Nephron progenitor cell (in vitro differentiated cells): ENCODE data around the gene AK3.
A peak's percentile ranks its signal among the peaks of the same experiment; 100 is the strongest.

Experiments
- DNase-seq: peaks from one replicate; pipeline ENCODE4 v3.0.0; 2021
- H3K27ac Mint-ChIP-seq: 2 replicates; pipeline ENCODE4 v1.8.0; 2021; ENCODE audit warnings: mild to moderate bottlenecking, moderate library complexity, mixed read lengths
- H3K27me3 Mint-ChIP-seq: 2 replicates; pipeline ENCODE4 v1.8.0; 2021; ENCODE audit warnings: mild to moderate bottlenecking, low read depth, mixed read lengths; ENCODE audit not compliant: poor library complexity
- H3K36me3 Mint-ChIP-seq: 2 replicates; pipeline ENCODE4 v1.8.0; 2021; ENCODE audit warnings: low read depth, mixed read lengths
- H3K4me1 Mint-ChIP-seq: 2 replicates; pipeline ENCODE4 v1.8.0; 2021; ENCODE audit warnings: mixed read lengths
- H3K4me3 Mint-ChIP-seq: 2 replicates; pipeline ENCODE4 v1.8.0; 2021; ENCODE audit warnings: mild to moderate bottlenecking, moderate library complexity, mixed read lengths
- H3K9me3 Mint-ChIP-seq: 2 replicates; pipeline ENCODE4 v1.8.0; 2021; ENCODE audit warnings: mild to moderate bottlenecking, moderate library complexity, mixed read lengths
- TF ChIP-seq, protein P1 (sequence below): fragments of 200-600 bp; sonication (generic); IDR thresholded peaks from 2 replicates; pipeline ENCODE4 v1.5.0; 2021; ENCODE audit warnings: antibody characterized with exemption

AK3 gene

DNA sequence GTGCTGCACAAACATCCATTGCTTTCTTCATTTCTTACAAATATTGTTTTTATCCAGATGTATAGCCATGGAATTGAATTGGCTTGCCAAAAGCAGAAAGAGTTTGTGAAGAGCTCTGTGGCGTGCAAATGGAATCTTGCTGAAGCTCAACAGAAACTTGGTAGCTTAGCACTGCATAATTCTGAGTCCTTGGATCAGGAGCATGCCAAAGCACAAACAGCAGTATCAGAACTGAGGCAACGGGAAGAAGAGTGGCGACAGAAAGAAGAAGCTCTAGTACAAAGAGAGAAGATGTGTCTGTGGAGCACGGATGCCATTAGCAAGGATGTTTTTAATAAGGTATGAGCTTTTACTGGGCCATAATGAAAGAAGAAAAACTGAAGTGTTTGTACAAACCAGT, 56.2 kb downstream of the AK3 start:
- Mint-ChIP-seq H3K9me3 (no peaks in the 10 kb centered on the region), H3K4me1 (no peaks in the 10 kb centered on the region), H3K27me3 (no peaks in the 10 kb centered on the region), H3K36me3 (peaks cover 26% of the 10 kb centered on the region), H3K27ac (no peak overlapping the region), H3K4me3 (no peak overlapping the region)
- DNase-seq: no peak
- TF ChIP-seq, protein P1, sequence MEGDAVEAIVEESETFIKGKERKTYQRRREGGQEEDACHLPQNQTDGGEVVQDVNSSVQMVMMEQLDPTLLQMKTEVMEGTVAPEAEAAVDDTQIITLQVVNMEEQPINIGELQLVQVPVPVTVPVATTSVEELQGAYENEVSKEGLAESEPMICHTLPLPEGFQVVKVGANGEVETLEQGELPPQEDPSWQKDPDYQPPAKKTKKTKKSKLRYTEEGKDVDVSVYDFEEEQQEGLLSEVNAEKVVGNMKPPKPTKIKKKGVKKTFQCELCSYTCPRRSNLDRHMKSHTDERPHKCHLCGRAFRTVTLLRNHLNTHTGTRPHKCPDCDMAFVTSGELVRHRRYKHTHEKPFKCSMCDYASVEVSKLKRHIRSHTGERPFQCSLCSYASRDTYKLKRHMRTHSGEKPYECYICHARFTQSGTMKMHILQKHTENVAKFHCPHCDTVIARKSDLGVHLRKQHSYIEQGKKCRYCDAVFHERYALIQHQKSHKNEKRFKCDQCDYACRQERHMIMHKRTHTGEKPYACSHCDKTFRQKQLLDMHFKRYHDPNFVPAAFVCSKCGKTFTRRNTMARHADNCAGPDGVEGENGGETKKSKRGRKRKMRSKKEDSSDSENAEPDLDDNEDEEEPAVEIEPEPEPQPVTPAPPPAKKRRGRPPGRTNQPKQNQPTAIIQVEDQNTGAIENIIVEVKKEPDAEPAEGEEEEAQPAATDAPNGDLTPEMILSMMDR: no peak

DNA sequence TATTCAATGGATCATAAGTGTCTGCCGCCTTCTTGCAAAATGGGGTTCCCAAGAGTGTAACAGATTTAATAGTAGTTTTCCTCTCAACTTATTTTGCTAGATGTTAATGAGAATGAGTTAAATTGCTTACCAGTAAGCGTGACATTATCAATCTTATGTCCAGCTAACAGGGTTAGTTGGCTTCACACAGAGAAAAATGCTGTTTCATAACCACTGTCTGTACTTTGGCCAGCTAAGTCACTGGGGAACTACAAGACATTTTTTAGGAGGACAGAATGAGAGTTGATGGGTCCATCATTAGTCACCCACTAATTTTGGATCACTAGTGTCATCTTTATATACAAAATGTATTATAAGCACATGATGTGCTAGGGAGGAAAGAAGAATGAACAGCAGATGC, 60.3 kb downstream of the AK3 start:
- no peaks in the 10 kb centered on the region for H3K27me3 Mint-ChIP-seq
- no peak overlapping the region for H3K27ac Mint-ChIP-seq
- no peak for DNase-seq
- no peak overlapping the region for H3K4me3 Mint-ChIP-seq
- TF ChIP-seq, protein P1: no peak
- H3K36me3 Mint-ChIP-seq: peaks cover 12% of the 10 kb centered on the region
- no peaks in the 10 kb centered on the region for H3K9me3 Mint-ChIP-seq
- no peaks in the 10 kb centered on the region for H3K4me1 Mint-ChIP-seq

DNA sequence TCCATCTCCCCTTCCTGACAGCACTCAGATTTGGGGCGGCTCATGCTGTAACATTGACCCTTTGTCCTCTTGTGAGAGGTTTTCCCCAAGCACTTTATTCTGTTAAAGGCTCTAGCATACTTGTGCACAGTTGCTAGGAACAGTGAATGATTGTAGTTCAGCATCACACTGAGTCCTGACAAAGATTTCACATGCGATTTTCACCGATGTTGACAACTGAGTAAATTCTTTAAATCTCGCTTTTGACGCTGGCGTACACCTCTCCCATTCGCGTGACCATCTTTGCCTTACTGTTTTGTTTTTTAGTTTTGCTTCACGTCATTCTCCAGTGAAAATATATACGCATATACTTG, 60.9 kb downstream of the AK3 start:
- Mint-ChIP-seq H3K36me3 (peaks cover 8% of the 10 kb centered on the region), H3K4me1 (no peaks in the 10 kb centered on the region), H3K27ac (no peak overlapping the region), H3K9me3 (no peaks in the 10 kb centered on the region), H3K4me3 (no peak overlapping the region), H3K27me3 (no peaks in the 10 kb centered on the region)
- no peak for DNase-seq
- TF ChIP-seq, protein P1: no peak

DNA sequence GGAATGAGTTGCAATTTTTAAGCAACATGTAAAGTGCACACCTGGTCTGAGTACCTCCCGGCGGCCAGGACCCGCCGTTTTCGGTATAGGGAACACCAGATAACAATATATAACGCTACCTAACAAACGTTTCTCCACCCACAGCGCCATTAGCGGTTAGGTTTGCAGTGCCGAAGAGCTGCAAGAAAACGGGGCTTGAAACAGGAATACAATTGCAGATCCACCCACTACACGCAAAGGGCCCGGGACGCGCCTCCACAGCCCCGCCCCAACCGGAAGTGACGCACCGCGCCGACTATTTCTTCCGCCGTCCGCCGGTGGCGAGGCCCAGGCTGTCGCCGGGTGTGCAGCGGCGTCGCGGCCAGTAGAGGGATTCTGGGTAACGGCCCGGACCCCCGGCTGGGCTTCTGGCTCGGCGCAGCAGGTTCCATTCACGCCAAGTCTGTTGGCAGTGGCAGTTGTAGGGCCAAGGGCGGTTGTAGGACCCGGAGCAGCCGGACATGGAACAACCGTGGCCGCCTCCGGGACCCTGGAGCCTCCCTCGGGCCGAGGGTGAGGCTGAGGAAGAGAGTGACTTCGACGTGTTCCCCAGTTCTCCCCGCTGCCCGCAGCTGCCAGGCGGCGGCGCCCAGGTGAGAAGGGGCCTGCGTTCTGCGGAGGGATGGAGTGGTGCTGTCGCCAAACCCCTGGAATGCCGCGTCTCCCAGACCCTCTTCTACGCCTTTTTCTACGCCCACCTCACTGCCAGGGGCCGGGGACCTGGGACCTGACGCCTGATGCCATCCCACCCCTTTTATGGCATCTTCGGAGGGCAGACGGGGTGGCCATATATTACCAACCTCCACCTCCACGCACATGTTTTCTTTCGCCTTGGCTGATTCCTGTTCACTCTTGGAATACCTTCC, 61.5 kb downstream of the AK3 start, which contains the start of gene CDC37L1:
TSS of gene CDC37L1 (plus strand) at position 302 of the 905 bp plus-strand sequence. CDS start at position 501, 199 bp downstream.
- no peaks in the 10 kb centered on the region for H3K9me3 Mint-ChIP-seq
- H3K27ac Mint-ChIP-seq: no peak within 1 kb of the TSS
- TF ChIP-seq, protein P1: peak; percentile 54
- H3K27me3 Mint-ChIP-seq: no peaks in the 10 kb centered on the region
- no peaks in the 10 kb centered on the region for H3K4me1 Mint-ChIP-seq
- H3K4me3 Mint-ChIP-seq: no peak within 1 kb of the TSS
- peak; percentile 100 for DNase-seq
- H3K36me3 Mint-ChIP-seq: peaks cover 3% of the 10 kb centered on the region

DNA sequence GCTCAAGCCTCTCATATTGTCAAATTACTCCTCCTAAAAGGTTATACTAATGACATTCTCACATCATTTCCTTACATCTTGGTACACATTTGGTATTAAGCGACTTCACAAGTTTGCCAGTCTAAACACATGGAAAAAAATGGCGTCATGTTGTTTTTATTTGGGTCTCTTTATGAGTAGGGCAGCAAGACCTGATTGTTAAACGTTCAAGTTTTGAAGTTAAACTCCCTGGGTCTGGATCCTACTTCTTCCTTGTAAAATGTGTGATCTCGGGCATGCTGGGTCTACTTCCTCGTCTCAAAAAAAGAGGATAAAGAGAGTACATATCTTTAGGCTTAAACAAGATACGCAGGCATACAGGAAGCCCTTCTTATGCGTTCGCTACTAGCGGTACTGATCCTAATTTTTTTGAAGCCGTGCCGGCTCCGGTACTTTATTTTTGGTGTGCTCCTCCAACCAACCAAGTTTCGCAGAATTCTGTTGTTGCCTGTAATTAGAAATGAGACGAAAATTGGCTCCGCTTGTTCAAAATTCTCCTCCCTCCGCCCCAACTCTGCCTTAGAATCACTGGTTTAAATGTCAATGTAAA, 62.2 kb downstream of the AK3 start:
- H3K27me3 Mint-ChIP-seq: no peaks in the 10 kb centered on the region
- H3K36me3 Mint-ChIP-seq: no peaks in the 10 kb centered on the region
- no peaks in the 10 kb centered on the region for H3K9me3 Mint-ChIP-seq
- H3K4me1 Mint-ChIP-seq: no peaks in the 10 kb centered on the region
- DNase-seq: peak; percentile 4
- no peak overlapping the region for H3K4me3 Mint-ChIP-seq
- TF ChIP-seq, protein P1: no peak
- no peak overlapping the region for H3K27ac Mint-ChIP-seq
